ENCODE measurements around the gene SNTB2. TPM values are rescaled to one million over a fixed set of nuclear protein-coding genes. Genes with fewer than 3 reads are reported as not detected.

SNTB2 gene
- total and polyA plus RNA-seq, 10 of the 15 experiments (the other 5 are each of a cell fraction or from before 2014, with no cell fraction given): 1.2 to 15.7 (median 5.0) TPM

DNA sequence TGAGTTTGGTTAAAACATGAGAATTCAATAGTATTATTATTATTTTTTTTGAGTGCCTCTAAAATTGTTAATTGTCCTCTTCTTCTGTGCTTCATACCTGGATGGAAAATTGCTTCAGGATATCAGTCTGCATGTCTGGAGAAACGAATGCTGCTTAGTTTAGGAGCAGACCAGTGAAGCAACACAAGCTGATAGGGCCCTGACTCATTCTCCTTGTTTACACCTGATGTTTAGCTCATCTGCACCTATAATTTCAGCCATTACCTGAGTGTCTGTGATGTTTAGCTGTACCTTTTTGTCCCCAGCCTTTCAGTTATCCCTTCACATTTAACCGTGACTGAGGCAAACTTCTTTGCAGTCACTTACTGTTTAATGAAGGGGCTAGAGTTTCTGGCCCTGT is 14.8 kb downstream of the SNTB2 start:
- BruUV-seq (replicated peaks): no TSS peak
- intact Hi-C loops (cut with micrococcal nuclease; ENCODE audit: unreplicated experiment) (no loop called here), in situ Hi-C loops (cut with MboI) (no loop called here)
- Histone ChIP-seq H3K4me1 (ENCODE audit: control insufficient read depth, insufficient read depth, low read length) (peaks cover 14% of the 10 kb centered on the region), H3K27ac (ENCODE audit: control insufficient read depth, insufficient read depth) (no peak overlapping the region), H3K27me3 (replicated peaks in 1 of 2; ENCODE audit: control insufficient read depth in 2 of 2, insufficient read depth in 2 of 2, low read length in 1 of 2) (no peaks in the 10 kb centered on the region), H3K36me3 (ENCODE audit: control insufficient read depth in 2 of 2, insufficient read depth in 2 of 2, low read length in 1 of 2) (no peaks in the 10 kb centered on the region), H2AFZ (ENCODE audit: control insufficient read depth, low read depth, low read length) (no peak overlapping the region), H3K4me3 (no peak overlapping the region), H4K20me1 (ENCODE audit: control insufficient read depth, insufficient read depth) (no peaks in the 10 kb centered on the region), H3K4me2 (ENCODE audit: control insufficient read depth, insufficient read depth) (no peak overlapping the region), H3K79me2 (ENCODE audit: control insufficient read depth, insufficient read depth, low read length) (peaks cover 2% of the 10 kb centered on the region), H3K9ac (ENCODE audit: control insufficient read depth, insufficient read depth, low read length) (no peak overlapping the region), H3K9me3 (replicated peaks; ENCODE audit: control insufficient read depth, insufficient read depth, low read length) (no peaks in the 10 kb centered on the region)
- DNase-seq (ENCODE audit: low read depth, low spot score) (no peak), ATAC-seq (no peak), FAIRE-seq (no peak)
- ChIA-PET POLR2A (interaction anchor here (0.6 kb wide), 1 partner anchor 9 kb away, joined by 3 read pairs; no protein-coding TSS in a partner anchor), CTCF (no interaction called here), SMC1A (ENCODE audit: uncharacterized antibody, unreplicated experiment) (interaction anchor here (0.6 to 1.5 kb wide), 2 partner anchors 12 to 13 kb away, joined by 4 read pairs; no protein-coding TSS in a partner anchor), RAD21 (ENCODE audit: unreplicated experiment) (no interaction called here)
- WGBS (ENCODE audit: insufficient coverage, insufficient replicate concordance, low lambda C conversion rate, missing lambda C conversion rate): 100% methylated on average over 2 of the region's 2 CpGs
- no peak for TF ChIP-seq STAT3 (IDR thresholded peaks at IDR 0.05; ENCODE audit: low read depth, low read length)
- TF ChIP-seq, protein P1, sequence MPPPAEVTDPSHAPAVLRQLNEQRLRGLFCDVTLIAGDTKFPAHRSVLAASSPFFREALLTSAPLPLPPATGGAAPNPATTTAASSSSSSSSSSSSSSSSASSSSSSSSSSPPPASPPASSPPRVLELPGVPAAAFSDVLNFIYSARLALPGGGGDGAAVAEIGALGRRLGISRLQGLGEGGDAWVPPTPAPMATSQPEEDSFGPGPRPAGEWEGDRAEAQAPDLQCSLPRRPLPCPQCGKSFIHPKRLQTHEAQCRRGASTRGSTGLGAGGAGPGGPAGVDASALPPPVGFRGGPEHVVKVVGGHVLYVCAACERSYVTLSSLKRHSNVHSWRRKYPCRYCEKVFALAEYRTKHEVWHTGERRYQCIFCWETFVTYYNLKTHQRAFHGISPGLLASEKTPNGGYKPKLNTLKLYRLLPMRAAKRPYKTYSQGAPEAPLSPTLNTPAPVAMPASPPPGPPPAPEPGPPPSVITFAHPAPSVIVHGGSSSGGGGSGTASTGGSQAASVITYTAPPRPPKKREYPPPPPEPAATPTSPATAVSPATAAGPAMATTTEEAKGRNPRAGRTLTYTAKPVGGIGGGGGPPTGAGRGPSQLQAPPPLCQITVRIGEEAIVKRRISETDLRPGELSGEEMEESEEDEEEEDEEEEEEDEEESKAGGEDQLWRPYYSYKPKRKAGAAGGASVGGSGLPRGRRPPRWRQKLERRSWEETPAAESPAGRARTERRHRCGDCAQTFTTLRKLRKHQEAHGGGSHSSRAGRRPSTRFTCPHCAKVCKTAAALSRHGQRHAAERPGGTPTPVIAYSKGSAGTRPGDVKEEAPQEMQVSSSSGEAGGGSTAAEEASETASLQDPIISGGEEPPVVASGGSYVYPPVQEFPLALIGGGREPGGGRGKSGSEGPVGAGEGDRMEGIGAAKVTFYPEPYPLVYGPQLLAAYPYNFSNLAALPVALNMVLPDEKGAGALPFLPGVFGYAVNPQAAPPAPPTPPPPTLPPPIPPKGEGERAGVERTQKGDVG (CRISPR knock-in tag; IDR thresholded peaks at IDR 0.05): no peak
- TF ChIP-seq RUNX3 (IDR thresholded peaks at IDR 0.05; ENCODE audit: low read length): no peak
- no peak for TF ChIP-seq HCFC1 (IDR thresholded peaks at IDR 0.05; ENCODE audit: low read length)
- TF ChIP-seq ZNF24 (IDR thresholded peaks at IDR 0.05): no peak
- TF ChIP-seq TAF1 (IDR thresholded peaks at IDR 0.05; ENCODE audit: borderline replicate concordance, low read depth, low read length): no peak
- TF ChIP-seq RAD21 (IDR thresholded peaks at IDR 0.05; ENCODE audit: insufficient read depth, low read depth, low read length): no peak
- TF ChIP-seq MEF2A (IDR thresholded peaks at IDR 0.05; ENCODE audit: insufficient read depth, low read depth, low read length): no peak
- TF ChIP-seq, protein P2, sequence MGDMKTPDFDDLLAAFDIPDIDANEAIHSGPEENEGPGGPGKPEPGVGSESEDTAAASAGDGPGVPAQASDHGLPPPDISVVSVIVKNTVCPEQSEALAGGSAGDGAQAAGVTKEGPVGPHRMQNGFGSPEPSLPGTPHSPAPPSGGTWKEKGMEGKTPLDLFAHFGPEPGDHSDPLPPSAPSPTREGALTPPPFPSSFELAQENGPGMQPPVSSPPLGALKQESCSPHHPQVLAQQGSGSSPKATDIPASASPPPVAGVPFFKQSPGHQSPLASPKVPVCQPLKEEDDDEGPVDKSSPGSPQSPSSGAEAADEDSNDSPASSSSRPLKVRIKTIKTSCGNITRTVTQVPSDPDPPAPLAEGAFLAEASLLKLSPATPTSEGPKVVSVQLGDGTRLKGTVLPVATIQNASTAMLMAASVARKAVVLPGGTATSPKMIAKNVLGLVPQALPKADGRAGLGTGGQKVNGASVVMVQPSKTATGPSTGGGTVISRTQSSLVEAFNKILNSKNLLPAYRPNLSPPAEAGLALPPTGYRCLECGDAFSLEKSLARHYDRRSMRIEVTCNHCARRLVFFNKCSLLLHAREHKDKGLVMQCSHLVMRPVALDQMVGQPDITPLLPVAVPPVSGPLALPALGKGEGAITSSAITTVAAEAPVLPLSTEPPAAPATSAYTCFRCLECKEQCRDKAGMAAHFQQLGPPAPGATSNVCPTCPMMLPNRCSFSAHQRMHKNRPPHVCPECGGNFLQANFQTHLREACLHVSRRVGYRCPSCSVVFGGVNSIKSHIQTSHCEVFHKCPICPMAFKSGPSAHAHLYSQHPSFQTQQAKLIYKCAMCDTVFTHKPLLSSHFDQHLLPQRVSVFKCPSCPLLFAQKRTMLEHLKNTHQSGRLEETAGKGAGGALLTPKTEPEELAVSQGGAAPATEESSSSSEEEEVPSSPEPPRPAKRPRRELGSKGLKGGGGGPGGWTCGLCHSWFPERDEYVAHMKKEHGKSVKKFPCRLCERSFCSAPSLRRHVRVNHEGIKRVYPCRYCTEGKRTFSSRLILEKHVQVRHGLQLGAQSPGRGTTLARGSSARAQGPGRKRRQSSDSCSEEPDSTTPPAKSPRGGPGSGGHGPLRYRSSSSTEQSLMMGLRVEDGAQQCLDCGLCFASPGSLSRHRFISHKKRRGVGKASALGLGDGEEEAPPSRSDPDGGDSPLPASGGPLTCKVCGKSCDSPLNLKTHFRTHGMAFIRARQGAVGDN (IDR thresholded peaks at IDR 0.05): no peak
- TF ChIP-seq ZNF274 (IDR thresholded peaks at IDR 0.05; ENCODE audit: insufficient read depth, insufficient read length): no peak
